Astrocyte of the hippocampus (primary cell): ENCODE measurements around the gene DNTT.

Source experiments
- DNase-seq: peaks from one replicate; pipeline ENCODE4 v3.0.0; 2011; ENCODE audit warnings: low read depth, low spot score

The DNTT gene

GRCh38 chr10:96309628-96310320 is 5.5 kb downstream of the DNTT start:
- DNase-seq: no peak

- no peak for DNase-seq
These were observed 6.1 kb downstream of the DNTT start for GRCh38 chr10:96310321-96310669.

- no peak for DNase-seq
These were observed 7.0 kb downstream of the DNTT start for GRCh38 chr10:96311180-96311715.

- DNase-seq: no peak
These were observed 9.1 kb downstream of the DNTT start for GRCh38 chr10:96313344-96313743.

GRCh38 chr10:96317067-96317833 is 13.0 kb downstream of the DNTT start:
- DNase-seq: no peak

- DNase-seq: peak; percentile 3
These were observed 15.7 kb downstream of the DNTT start for GRCh38 chr10:96319754-96320474.

- DNase-seq: no peak
These were observed 17.6 kb downstream of the DNTT start for GRCh38 chr10:96321822-96322221.

GRCh38 chr10:96322275-96322674 is 18.0 kb downstream of the DNTT start:
- no peak for DNase-seq

GRCh38 chr10:96324447-96324846 is 20.2 kb downstream of the DNTT start:
- DNase-seq: no peak

- DNase-seq: no peak
These were observed 21.6 kb downstream of the DNTT start for GRCh38 chr10:96325719-96326373.

GRCh38 chr10:96327462-96327861 is 23.2 kb downstream of the DNTT start:
- no peak for DNase-seq

GRCh38 chr10:96333101-96333500 is 28.9 kb downstream of the DNTT start:
- DNase-seq: no peak

- DNase-seq: peak; percentile 68
These were observed 30.6 kb downstream of the DNTT start for GRCh38 chr10:96334616-96335526.

GRCh38 chr10:96337106-96337505 is 32.9 kb downstream of the DNTT start:
- no peak for DNase-seq

- no peak for DNase-seq
These were observed 34.2 kb downstream of the DNTT start for GRCh38 chr10:96338279-96338925.

GRCh38 chr10:96339383-96339782 is 35.1 kb downstream of the DNTT start:
- DNase-seq: no peak

GRCh38 chr10:96339956-96340904 is 36.0 kb downstream of the DNTT start:
- DNase-seq: peak; percentile 74

- DNase-seq: no peak
These were observed 37.3 kb downstream of the DNTT start for GRCh38 chr10:96341219-96342182.
